Stimulated activated CD4-positive, alpha-beta T cell treated with anti-CD3 and anti-CD28 coated beads, Interleukin-2, amount 100 ng/mL, for 4 hours (primary cell): ENCODE results near the gene TMEM119.
"Not testable (repeated sequence)": the region's sequence is repeated elsewhere in the genome, so short reads cannot be mapped to it uniquely, and the experiment has no call there.

Source experiments
- DNase-seq: peaks from one replicate; pipeline ENCODE4 v3.0.0-alpha.2; 2020; ENCODE audit warnings: low read depth

TMEM119 gene

GRCh38 chr12:108565146-108565545, 32.7 kb downstream of the TMEM119 start:
- no peak for DNase-seq

- no peak for DNase-seq
Measured at GRCh38 chr12:108564724-108565123, 33.2 kb downstream of the TMEM119 start.

- DNase-seq = no peak
Measured at GRCh38 chr12:108563804-108564151, 34.1 kb downstream of the TMEM119 start.

GRCh38 chr12:108563136-108563803, 34.6 kb downstream of the TMEM119 start:
- peak; percentile 82 for DNase-seq

- peak; percentile 98 for DNase-seq
Measured at GRCh38 chr12:108562348-108563135, 35.3 kb downstream of the TMEM119 start, which contains the start of gene ISCU. Gene ISCU, plus strand, starts transcription at chr12:108562596. Its CDS starts 27 bp downstream, at chr12:108562623.

- no peak for DNase-seq
Measured at GRCh38 chr12:108561852-108562347, 36.0 kb downstream of the TMEM119 start.

- peak; percentile 68 for DNase-seq
Measured at GRCh38 chr12:108560752-108561719, 36.8 kb downstream of the TMEM119 start, which contains the start of gene SART3. Gene SART3, minus strand, starts transcription at chr12:108561173. Its CDS starts 19 bp downstream, at chr12:108561154.

- DNase-seq = no peak
Measured at GRCh38 chr12:108560321-108560721, 37.6 kb downstream of the TMEM119 start.

- DNase-seq = no peak
Measured at GRCh38 chr12:108559748-108560147, 38.1 kb downstream of the TMEM119 start.

GRCh38 chr12:108559007-108559655, 38.8 kb downstream of the TMEM119 start:
- no peak for DNase-seq

- DNase-seq = not testable (repeated sequence)
Measured at GRCh38 chr12:108555383-108555782, 42.5 kb downstream of the TMEM119 start.

- DNase-seq = no peak
Measured at GRCh38 chr12:108553799-108554198, 44.1 kb downstream of the TMEM119 start.

GRCh38 chr12:108551535-108551934, 46.3 kb downstream of the TMEM119 start:
- DNase-seq = no peak

- no peak for DNase-seq
Measured at GRCh38 chr12:108548954-108549521, 48.8 kb downstream of the TMEM119 start.

- no peak for DNase-seq
Measured at GRCh38 chr12:108547686-108548085, 50.2 kb downstream of the TMEM119 start.

- no peak for DNase-seq
Measured at GRCh38 chr12:108543652-108544051, 54.2 kb downstream of the TMEM119 start.

GRCh38 chr12:108542320-108542719, 55.6 kb downstream of the TMEM119 start:
- DNase-seq = no peak
